ENCODE measurements around the gene NGRN.
A peak's percentile ranks its signal among the peaks of the same experiment; 100 is the strongest.

The NGRN gene

DNA sequence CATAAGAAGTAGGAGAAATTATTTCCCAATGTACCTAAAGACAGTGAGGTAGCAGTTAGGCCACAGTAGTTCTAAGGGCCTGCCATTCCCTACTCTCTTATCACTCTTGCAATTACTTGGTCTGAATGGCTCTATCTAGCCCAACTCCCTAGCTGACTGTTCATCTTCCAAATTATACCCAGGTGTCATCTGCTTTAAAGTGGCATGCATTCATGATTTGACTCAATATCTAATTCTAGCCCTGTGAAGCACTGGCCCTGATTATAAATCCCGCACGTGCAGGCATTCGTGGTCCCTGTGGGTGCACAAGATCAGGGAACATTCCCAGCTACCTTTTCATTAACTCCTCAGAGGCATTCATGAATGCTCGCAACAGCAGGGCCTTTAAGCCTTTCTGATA lies 43.5 kb downstream of the NGRN start:
- FAIRE-seq, result no peak
- TF ChIP-seq POLR2A (IDR thresholded peaks at IDR 0.05; ENCODE audit: low read depth, low read length) (no peak), TAF1 (IDR thresholded peaks at IDR 0.05; ENCODE audit: borderline replicate concordance, low read depth, low read length) (no peak), POLR2AphosphoS5 (IDR thresholded peaks at IDR 0.05; ENCODE audit: low read depth, low read length) (no peak)
- DNase-seq (ENCODE audit: insufficient read length), result no peak

DNA sequence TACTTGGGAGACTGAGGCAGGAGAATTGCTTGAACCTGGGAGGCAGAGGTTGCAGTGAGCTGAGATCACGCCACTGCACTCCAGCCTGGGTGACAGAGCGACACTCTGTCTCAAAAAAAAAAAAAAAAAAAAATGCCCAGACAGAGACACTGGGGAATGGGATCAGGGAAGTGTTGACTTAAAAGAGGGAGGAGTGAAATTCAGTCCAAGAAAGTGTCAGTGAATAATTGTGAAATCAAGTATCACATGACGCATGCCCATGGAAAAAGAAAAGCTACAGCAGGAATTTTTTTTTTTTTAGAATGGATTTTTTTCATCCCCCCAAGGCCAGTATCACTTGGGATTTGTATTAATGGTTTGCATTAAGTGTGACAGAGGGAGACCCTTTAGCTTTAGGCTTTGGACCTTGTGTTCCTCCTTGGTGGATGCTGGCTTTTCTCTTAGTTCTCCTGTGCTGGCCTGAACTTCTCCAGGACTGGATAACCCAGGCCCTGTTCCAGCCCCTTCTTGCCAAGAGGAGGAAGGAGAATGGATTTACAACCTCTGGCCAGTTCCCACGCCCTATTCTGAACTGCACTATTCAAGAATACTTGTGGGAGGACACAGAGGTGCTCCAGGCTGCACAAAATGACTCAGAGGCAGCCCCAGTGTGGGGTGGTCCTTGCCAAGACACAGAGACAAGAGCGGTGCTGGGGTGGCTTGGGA lies 50.0 kb downstream of the NGRN start:
- FAIRE-seq (no peak), DNase-seq (ENCODE audit: insufficient read length) (no peak)
- TF ChIP-seq TAF1 (IDR thresholded peaks at IDR 0.05; ENCODE audit: borderline replicate concordance, low read depth, low read length), result no peak
- no peak for TF ChIP-seq POLR2A (IDR thresholded peaks at IDR 0.05; ENCODE audit: low read depth, low read length)
- no peak for TF ChIP-seq POLR2AphosphoS5 (IDR thresholded peaks at IDR 0.05; ENCODE audit: low read depth, low read length)

DNA sequence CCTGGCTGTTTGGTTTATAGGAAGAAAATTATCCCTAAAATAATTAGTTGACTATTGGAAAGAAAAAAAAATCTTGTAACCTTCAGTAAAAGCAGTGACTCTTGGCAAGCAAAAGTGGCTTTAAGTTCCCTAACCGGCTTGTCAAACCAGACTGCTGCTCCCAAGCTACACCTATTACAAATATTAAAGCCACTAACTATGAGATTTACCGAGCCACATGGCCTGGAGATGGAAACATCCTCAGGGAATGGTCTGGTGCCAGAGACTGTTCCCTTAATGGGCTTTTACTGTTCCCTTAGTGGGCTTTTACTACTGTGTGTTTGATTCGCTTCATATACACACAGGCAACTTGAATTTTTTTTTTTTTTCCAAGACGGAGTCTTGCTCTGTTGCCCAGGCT lies 50.7 kb downstream of the NGRN start:
- TF ChIP-seq POLR2AphosphoS5 (IDR thresholded peaks at IDR 0.05; ENCODE audit: low read depth, low read length), result no peak
- no peak for TF ChIP-seq POLR2A (IDR thresholded peaks at IDR 0.05; ENCODE audit: low read depth, low read length)
- TF ChIP-seq TAF1 (IDR thresholded peaks at IDR 0.05; ENCODE audit: borderline replicate concordance, low read depth, low read length), result no peak
- DNase-seq (ENCODE audit: insufficient read length) (no peak), FAIRE-seq (no peak)

DNA sequence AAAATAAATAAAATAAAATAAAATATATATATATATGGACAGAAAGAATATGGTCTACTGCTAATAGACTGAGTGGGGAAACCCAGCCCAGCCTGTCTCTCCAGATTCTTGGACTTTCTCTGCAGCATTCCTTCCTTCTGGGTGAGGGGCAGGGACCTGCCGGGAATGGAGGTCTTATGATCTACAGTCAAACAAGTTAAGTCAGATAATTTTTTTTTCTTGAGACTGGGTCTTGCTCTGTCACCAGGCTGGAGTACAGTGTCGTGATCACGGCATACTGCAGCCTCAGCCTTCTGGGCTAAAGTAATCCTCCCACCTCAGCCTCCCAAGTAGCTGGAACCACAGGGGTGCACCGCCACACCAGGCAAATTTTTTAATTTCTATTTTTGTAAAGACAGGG lies 53.1 kb downstream of the NGRN start:
- no peak for DNase-seq (ENCODE audit: insufficient read length)
- no peak for TF ChIP-seq TAF1 (IDR thresholded peaks at IDR 0.05; ENCODE audit: borderline replicate concordance, low read depth, low read length)
- no peak for FAIRE-seq

DNA sequence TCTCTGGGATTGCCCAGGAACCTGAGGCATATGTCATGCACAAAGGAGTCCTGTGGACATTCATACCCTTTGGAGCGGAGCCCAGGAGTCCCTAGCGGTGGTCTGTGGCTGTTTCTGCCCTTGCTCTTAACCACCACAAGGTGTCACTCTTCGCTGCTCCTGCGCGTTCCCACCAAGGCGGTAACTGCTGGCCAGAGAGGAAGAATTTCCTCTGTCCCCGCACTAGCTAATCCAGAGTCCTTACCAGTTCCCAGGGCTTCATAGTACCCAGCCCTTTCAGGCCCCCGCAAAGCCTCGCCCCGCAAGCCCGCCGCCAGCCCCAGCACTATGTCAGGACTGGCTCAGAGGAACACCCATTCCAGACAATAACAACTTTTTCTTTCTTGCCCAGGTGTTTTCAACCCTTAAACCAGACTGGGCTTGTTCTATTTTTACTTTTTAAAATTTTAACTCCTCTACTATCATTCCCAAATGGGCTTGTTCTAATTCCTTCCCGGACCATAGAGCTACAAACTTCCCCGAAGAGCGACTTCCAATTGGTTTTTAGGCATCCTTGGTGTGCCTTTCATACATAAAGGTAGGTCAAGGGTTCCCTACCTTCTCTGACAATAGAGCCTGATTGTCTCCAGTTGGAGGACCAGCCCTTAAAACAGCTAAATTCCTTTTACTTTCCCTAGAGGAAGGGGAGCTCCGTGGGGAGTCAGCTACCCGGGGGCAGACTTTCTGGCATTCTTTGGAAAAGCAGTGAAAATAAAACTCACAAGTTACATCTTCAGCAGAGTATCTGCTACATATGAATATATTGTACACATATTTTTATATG lies 54.8 kb downstream of the NGRN start:
- FAIRE-seq (peak; percentile 85), DNase-seq (ENCODE audit: insufficient read length) (peak; percentile 62)
- TF ChIP-seq POLR2AphosphoS5 (IDR thresholded peaks at IDR 0.05; ENCODE audit: low read depth, low read length), result no peak
- no peak for TF ChIP-seq TAF1 (IDR thresholded peaks at IDR 0.05; ENCODE audit: borderline replicate concordance, low read depth, low read length)
- no peak for TF ChIP-seq POLR2A (IDR thresholded peaks at IDR 0.05; ENCODE audit: low read depth, low read length)

DNA sequence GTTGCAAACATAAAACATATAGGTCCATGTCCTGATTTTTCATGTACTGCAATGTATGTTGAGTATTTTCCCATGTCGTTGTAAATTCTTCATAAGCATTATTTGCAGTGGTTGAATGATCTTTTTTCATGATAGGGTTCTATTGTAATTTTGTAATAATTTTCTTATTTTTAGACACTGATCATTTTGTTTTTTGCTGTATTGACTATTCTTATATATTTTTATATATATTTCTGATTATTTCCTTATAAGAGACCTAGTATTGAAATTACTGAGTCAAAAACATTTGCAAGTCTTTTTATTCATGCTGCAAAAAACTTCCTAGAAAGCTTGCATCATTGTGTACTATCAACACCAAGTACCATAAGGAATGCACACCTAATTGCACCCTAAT lies 55.4 kb downstream of the NGRN start:
- no peak for FAIRE-seq
- no peak for TF ChIP-seq POLR2A (IDR thresholded peaks at IDR 0.05; ENCODE audit: low read depth, low read length)
- no peak for TF ChIP-seq TAF1 (IDR thresholded peaks at IDR 0.05; ENCODE audit: borderline replicate concordance, low read depth, low read length)
- no peak for TF ChIP-seq POLR2AphosphoS5 (IDR thresholded peaks at IDR 0.05; ENCODE audit: low read depth, low read length)
- no peak for DNase-seq (ENCODE audit: insufficient read length)

All from GM12892 (cell line).